ENCODE results near the gene SCN1A.
"Not testable (repeated sequence)": the region's sequence is repeated elsewhere in the genome, so short reads cannot be mapped to it uniquely, and the experiment has no call there.

The SCN1A gene

GRCh38 chr2:166127217-166128155 is at the start of gene SCN1A:
SCN1A (minus strand) TSS chr2:166128020; CDS start chr2:166073621, 54,399 bp downstream.
- DNase-seq = peak; percentile 12 to 56 (median 36)

- peak in 1 of 3 experiments; percentile 0 for DNase-seq
Measured at GRCh38 chr2:166173263-166173662, 45.4 kb upstream of the SCN1A start.

- no peak for DNase-seq
Measured at GRCh38 chr2:166171216-166171615, 43.4 kb upstream of the SCN1A start.

GRCh38 chr2:166170356-166170755 is 42.5 kb upstream of the SCN1A start:
- DNase-seq = peak in 1 of 3 experiments; percentile 1

GRCh38 chr2:166167449-166167848 is 39.6 kb upstream of the SCN1A start:
- DNase-seq = no peak

- DNase-seq = no peak
Measured at GRCh38 chr2:166163775-166164174, 36.0 kb upstream of the SCN1A start.

GRCh38 chr2:166158546-166158945 is 30.7 kb upstream of the SCN1A start:
- DNase-seq = no peak

- DNase-seq = no peak
Measured at GRCh38 chr2:166157578-166157977, 29.8 kb upstream of the SCN1A start.

GRCh38 chr2:166156985-166157490 is 29.2 kb upstream of the SCN1A start:
- no peak for DNase-seq

- DNase-seq = no peak
Measured at GRCh38 chr2:166155589-166155988, 27.8 kb upstream of the SCN1A start.

GRCh38 chr2:166154685-166155338 is 27.0 kb upstream of the SCN1A start:
- no peak for DNase-seq

- DNase-seq = no peak
Measured at GRCh38 chr2:166152064-166152463, 24.2 kb upstream of the SCN1A start.

- peak in 1 of 3 experiments; percentile 1 for DNase-seq
Measured at GRCh38 chr2:166148500-166149400, 20.9 kb upstream of the SCN1A start.

- no peak for DNase-seq
Measured at GRCh38 chr2:166147883-166148282, 20.1 kb upstream of the SCN1A start.

GRCh38 chr2:166144071-166144470 is 16.3 kb upstream of the SCN1A start:
- no peak for DNase-seq

GRCh38 chr2:166140932-166141331 is 13.1 kb upstream of the SCN1A start:
- DNase-seq = no peak

- no peak for DNase-seq
Measured at GRCh38 chr2:166140475-166140874, 12.7 kb upstream of the SCN1A start.

- DNase-seq = not testable (repeated sequence)
Measured at GRCh38 chr2:166139479-166139878, 11.7 kb upstream of the SCN1A start.

- DNase-seq = no peak
Measured at GRCh38 chr2:166138667-166139066, 10.8 kb upstream of the SCN1A start.

GRCh38 chr2:166138144-166138543 is 10.3 kb upstream of the SCN1A start:
- no peak for DNase-seq

- DNase-seq = no peak
Measured at GRCh38 chr2:166137331-166137730, 9.5 kb upstream of the SCN1A start.

GRCh38 chr2:166135849-166136258 is 8.0 kb upstream of the SCN1A start:
- DNase-seq = peak in 1 of 3 experiments; percentile 51
